DND-41 (cell line): Measurements from ENCODE around the gene ZBTB21.

Source experiments
- ATAC-seq: fragments of 200-7000 bp; cut with Tn5 transposase; 3 replicates; pipeline ENCODE4 v1.9.1; 2021; ENCODE audit warnings: low read depth; ENCODE audit not compliant: insufficient read depth
- DNase-seq: peaks from one replicate; pipeline ENCODE4 v3.0.0-alpha.2; 2020
- H2AFZ ChIP-seq: 2 replicates; pipeline ENCODE4 v1.6.0; 2012; ENCODE audit warnings: low read depth, low read length
- H3K27ac ChIP-seq: 2 replicates; pipeline ENCODE4 v1.5.1; 2012; ENCODE audit warnings: low read length, inconsistent platforms
- H3K27me3 ChIP-seq: fragments of 200-600 bp; sonication (generic); 2 replicates; pipeline ENCODE4 v1.6.0; 2012; ENCODE audit warnings: low read length, mild to moderate bottlenecking, inconsistent platforms; ENCODE audit not compliant: insufficient read depth, poor library complexity
- H3K36me3 ChIP-seq: 2 replicates; pipeline ENCODE4 v1.5.1; 2012; ENCODE audit warnings: low read length, inconsistent platforms; ENCODE audit not compliant: insufficient read depth
- H3K4me1 ChIP-seq: 2 replicates; pipeline ENCODE4 v1.5.1; 2012; ENCODE audit warnings: mild to moderate bottlenecking, low read length; ENCODE audit not compliant: insufficient read depth
- H3K4me2 ChIP-seq: 2 replicates; pipeline ENCODE4 v1.6.0; 2012; ENCODE audit warnings: mild to moderate bottlenecking, moderate library complexity, low read length, inconsistent platforms; ENCODE audit not compliant: insufficient read depth
- H3K4me3 ChIP-seq, 2 experiments: fragments of 200-600 bp in 1 of 2; shearing (Covaris generic) in 1 of 2; 2 replicates each; pipeline ENCODE4 v1.5.1; 2012 to 2016; ENCODE audit warnings: inconsistent platforms in 2 of 2, low read length in 2 of 2, mild to moderate bottlenecking in 2 of 2, low read depth in 1 of 2, moderate library complexity in 1 of 2
- H3K79me2 ChIP-seq: 2 replicates; pipeline ENCODE4 v1.6.0; 2012; ENCODE audit warnings: low read length, inconsistent platforms; ENCODE audit not compliant: insufficient read depth
- H3K9ac ChIP-seq: 2 replicates; pipeline ENCODE4 v1.6.0; 2012; ENCODE audit warnings: low read depth, mild to moderate bottlenecking, inconsistent platforms, low read length, moderate library complexity
- H3K9me3 ChIP-seq: 2 replicates; pipeline ENCODE4 v1.5.1; 2012; ENCODE audit warnings: low read length, moderate library complexity, mild to moderate bottlenecking, inconsistent platforms; ENCODE audit not compliant: insufficient read depth, severe bottlenecking
- H4K20me1 ChIP-seq: 2 replicates; pipeline ENCODE4 v1.6.0; 2012; ENCODE audit warnings: low read length; ENCODE audit not compliant: insufficient read depth
- EZH2 ChIP-seq: IDR thresholded peaks from 3 replicates; pipeline ENCODE4 v1.6.1; 2012; ENCODE audit warnings: borderline replicate concordance, low read depth, mild to moderate bottlenecking, moderate library complexity, low read length, inconsistent platforms; ENCODE audit not compliant: severe bottlenecking
- TF ChIP-seq, protein P1 (sequence below): IDR thresholded peaks from 2 replicates; pipeline ENCODE4 v1.5.1; 2012; ENCODE audit warnings: borderline replicate concordance, low read length, moderate library complexity, mild to moderate bottlenecking; ENCODE audit not compliant: poor library complexity, severe bottlenecking; ENCODE audit errors: extremely low read depth

The ZBTB21 gene

DNA sequence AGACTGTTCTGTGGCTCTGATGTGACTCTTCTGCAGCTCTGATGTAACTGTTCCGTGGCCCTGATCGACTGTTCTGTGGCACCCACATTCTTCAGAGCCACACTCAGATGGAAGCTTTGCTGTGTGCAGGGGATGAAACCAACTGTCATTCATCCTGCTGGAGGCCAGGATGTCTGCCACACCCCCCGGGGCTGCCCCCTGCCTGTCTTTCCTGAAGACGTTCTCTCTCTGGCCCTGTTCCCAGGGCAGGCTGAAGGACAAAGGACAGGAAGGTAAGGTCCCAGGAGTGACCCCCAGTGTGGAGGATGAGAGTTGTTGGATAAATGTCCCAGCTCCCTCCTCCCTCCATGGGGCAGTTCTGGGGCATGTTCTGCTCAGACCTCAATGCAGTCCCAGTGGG is 31.6 kb upstream of the ZBTB21 start:
- H3K4me3 ChIP-seq, result no peak overlapping the region

DNA sequence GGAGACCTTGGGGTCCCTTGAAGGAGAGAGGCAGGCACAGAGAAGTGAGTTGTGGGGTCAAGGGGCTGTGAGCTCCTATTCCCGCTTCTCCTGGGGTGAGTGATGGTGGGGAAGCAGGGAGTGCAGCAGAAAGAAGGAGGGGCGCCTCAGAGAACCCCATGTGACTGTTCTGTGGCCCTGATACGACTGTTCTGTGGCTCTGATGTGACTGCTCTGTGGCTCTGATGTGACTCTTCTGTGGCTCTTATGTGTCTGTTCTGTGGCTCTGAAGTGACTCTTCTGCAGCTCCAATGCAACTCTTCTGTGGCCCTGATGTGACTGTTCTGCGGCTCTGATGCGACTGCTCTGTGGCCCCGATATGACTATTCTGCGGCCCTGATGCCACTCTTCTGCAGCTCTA is 31.1 kb upstream of the ZBTB21 start:
- Histone ChIP-seq H2AFZ (no peak overlapping the region), H3K4me3 (no peak overlapping the region), H3K9ac (no peak overlapping the region), H3K4me1 (peaks cover 8% of the 10 kb centered on the region), H3K27me3 (no peaks in the 10 kb centered on the region), H4K20me1 (no peaks in the 10 kb centered on the region), H3K9me3 (no peaks in the 10 kb centered on the region), H3K36me3 (no peaks in the 10 kb centered on the region), H3K4me2 (no peak overlapping the region), H3K27ac (no peak overlapping the region), H3K79me2 (no peaks in the 10 kb centered on the region)
- DNase-seq (no peak), ATAC-seq (no peak)
- TF ChIP-seq EZH2, result no peak
- TF ChIP-seq, protein P1, sequence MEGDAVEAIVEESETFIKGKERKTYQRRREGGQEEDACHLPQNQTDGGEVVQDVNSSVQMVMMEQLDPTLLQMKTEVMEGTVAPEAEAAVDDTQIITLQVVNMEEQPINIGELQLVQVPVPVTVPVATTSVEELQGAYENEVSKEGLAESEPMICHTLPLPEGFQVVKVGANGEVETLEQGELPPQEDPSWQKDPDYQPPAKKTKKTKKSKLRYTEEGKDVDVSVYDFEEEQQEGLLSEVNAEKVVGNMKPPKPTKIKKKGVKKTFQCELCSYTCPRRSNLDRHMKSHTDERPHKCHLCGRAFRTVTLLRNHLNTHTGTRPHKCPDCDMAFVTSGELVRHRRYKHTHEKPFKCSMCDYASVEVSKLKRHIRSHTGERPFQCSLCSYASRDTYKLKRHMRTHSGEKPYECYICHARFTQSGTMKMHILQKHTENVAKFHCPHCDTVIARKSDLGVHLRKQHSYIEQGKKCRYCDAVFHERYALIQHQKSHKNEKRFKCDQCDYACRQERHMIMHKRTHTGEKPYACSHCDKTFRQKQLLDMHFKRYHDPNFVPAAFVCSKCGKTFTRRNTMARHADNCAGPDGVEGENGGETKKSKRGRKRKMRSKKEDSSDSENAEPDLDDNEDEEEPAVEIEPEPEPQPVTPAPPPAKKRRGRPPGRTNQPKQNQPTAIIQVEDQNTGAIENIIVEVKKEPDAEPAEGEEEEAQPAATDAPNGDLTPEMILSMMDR, result no peak

More for the DNA sequence above, 31.6 kb upstream of the ZBTB21 start:
- Histone ChIP-seq H3K36me3 (no peaks in the 10 kb centered on the region), H3K4me2 (no peak overlapping the region), H3K9ac (no peak overlapping the region), H2AFZ (no peak overlapping the region), H3K9me3 (no peaks in the 10 kb centered on the region), H3K79me2 (no peaks in the 10 kb centered on the region), H3K4me1 (peaks cover 8% of the 10 kb centered on the region), H3K27me3 (no peaks in the 10 kb centered on the region), H3K27ac (no peak overlapping the region), H4K20me1 (no peaks in the 10 kb centered on the region)
- DNase-seq (no peak), ATAC-seq (no peak)
- TF ChIP-seq EZH2, result no peak
- TF ChIP-seq, protein P1, result no peak

DNA sequence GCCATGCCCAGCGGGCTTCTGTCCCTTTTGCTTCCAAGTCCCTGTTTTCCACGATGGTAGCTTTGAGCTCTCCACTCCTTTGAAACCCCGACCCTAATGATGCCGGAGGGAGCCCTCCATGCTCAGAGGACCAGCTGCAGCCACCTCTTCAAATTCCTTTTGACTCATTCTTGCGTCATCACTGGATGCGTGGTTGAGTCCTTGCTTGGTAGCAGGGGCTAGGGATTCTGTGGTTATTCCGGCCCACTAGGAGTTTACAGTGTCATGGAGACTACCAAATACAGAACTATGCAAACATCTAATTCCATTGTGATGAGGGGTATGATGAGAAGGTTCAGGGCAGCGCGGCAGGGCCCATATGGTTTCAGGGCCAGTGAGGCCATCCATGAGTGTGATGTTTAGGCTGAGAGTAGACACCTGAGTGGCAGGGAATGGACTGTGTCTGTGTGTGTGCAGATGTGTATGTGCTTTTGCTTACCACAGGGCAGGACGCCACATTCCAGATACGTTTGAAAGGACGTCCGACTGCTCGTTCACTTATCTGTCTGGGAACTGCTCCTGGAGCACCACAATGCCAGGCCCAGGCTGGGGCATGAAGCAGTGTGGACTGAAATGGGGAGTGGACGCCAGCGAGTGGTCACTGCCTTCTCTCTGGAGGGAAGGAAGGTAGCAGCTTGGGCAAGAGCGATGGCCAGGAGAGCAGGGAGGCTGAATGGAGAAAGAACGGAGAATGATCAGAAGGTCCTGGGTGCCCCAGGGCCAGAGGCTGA is 30.4 kb upstream of the ZBTB21 start:
- H3K4me3 ChIP-seq, result no peak overlapping the region
- peak overlapping the region; percentile 20; the same call in 1 of the 2 replicates for H2AFZ ChIP-seq
- no peaks in the 10 kb centered on the region for H3K79me2 ChIP-seq
- no peak overlapping the region for H3K4me2 ChIP-seq
- DNase-seq (no peak), ATAC-seq (no peak)
- no peaks in the 10 kb centered on the region for H3K36me3 ChIP-seq
- no peak overlapping the region for H3K27ac ChIP-seq
- H3K9me3 ChIP-seq, result no peaks in the 10 kb centered on the region
- H3K27me3 ChIP-seq, result no peaks in the 10 kb centered on the region
- no peaks in the 10 kb centered on the region for H4K20me1 ChIP-seq
- H3K9ac ChIP-seq, result no peak overlapping the region
- TF ChIP-seq, protein P1, result no peak
- TF ChIP-seq EZH2, result no peak
- peaks cover 8% of the 10 kb centered on the region for H3K4me1 ChIP-seq
